Psoas muscle (tissue), 8 donors: ENCODE data around the gene INHBB. TPM values are rescaled to one million over a fixed set of nuclear protein-coding genes. Genes with fewer than 3 reads are reported as not detected.

ENCODE experiments used
- ATAC-seq, 4 donors: fragments of 200-7000 bp; cut with Tn5 transposase; one replicate each; pipeline ENCODE4 v1.9.1; 2020; ENCODE audit warnings: moderate library complexity in 3 of 4, mild to moderate bottlenecking in 2 of 4
- DNase-seq, 2 donors: peaks; one replicate each; pipeline ENCODE4 v3.0.0-alpha.2; 2020
- H3K27ac ChIP-seq: fragments of 200-600 bp; one replicate; pipeline ENCODE4 v1.8.0; 2022
- H3K27me3 ChIP-seq, 3 donors: fragments of 200-600 bp in 1 of 3; one replicate each; pipeline versions ENCODE4 v1.6.1 to v1.8.0; 2013 to 2022; ENCODE audit warnings: low read length in 2 of 3, mild to moderate bottlenecking in 2 of 3, moderate library complexity in 1 of 3; ENCODE audit not compliant: insufficient read depth in 3 of 3
- H3K36me3 ChIP-seq, 2 donors: fragments of 200-600 bp in 1 of 2; one replicate each; pipeline versions ENCODE4 v1.6.1 to v1.8.0; 2013 to 2022; ENCODE audit warnings: low read depth in 1 of 2, mild to moderate bottlenecking in 1 of 2, moderate library complexity in 1 of 2; ENCODE audit not compliant: insufficient read depth in 1 of 2
- H3K4me1 ChIP-seq: fragments of 200-600 bp; one replicate; pipeline ENCODE4 v1.8.0; 2022
- H3K4me3 ChIP-seq: fragments of 200-600 bp; one replicate; pipeline ENCODE4 v1.8.0; 2022; ENCODE audit warnings: mild to moderate bottlenecking
- H3K9me3 ChIP-seq: fragments of 200-600 bp; one replicate; pipeline ENCODE4 v1.8.0; 2022
- CTCF ChIP-seq: fragments of 200-600 bp; IDR thresholded peaks from one replicate; pipeline ENCODE4 v1.8.0; 2022; ENCODE audit warnings: antibody characterized with exemption
- WGBS, 3 donors: extraction: QIAGEN DNeasy Blood & Tissue Kit; methylation state at CpG; one replicate each; pipeline versions ENCODE4 v1.1.6 to v1.1.7; 2013; 5-methylcytosine and 5-hydroxymethylcytosine counted together
- intact Hi-C, 2 donors: fragments of 100-400 bp; cut with DNase I; formaldehyde crosslinking; loops; one replicate each; pipeline versions ENCODE4 v1.11.0 to v1.14.2; 2022
- polyA plus RNA-seq, 3 donors: library from polyadenylated mRNA; stranded (reverse); fragments of 200-250 nt; gene quantifications; one replicate each; pipeline ENCODE4 v1.2.3, GENCODE V29; 2013
- total RNA-seq, 4 donors: library from RNA; stranded (reverse); fragmentation: NEBNext Ultra II Directional in 2 of 4; extraction: Animal tissue kit (Norgen Biotek cat#: 25700) in 2 of 4; gene quantifications; one replicate each; pipeline versions ENCODE4 v1.2.1 to v1.2.4, GENCODE V29; 2021 to 2023
- donor health status: healthy with polysubstance abuse.
- donor health status: DM: no; HTN: no; CAD: no; lungs with moderate emphysema.
- donor health status: Bipolar disorder and iron deficiency.
- donor health status: healthy.
- donor health status: DM: yes; HTN: yes; CAD: no.
- donor health status: DM: no; HTN: no; CAD: no.
- donor health status: DM: no; HTN: no; CAD: no.
- donor health status: DM: yes; HTN: yes; CAD: no.

The INHBB gene
- total and polyA plus RNA-seq, 7 donors: 2.9 to 20.0 (median 13.4) TPM

GRCh38 chr2:120312076-120312475 is 33.9 kb upstream of the INHBB start:
- DNase-seq (no peak), ATAC-seq (no peak)
- WGBS, 3 donors: 77 to 94% (median 92%) methylated on average over 6 of the region's 6 CpGs
- Histone ChIP-seq H3K9me3 (no peaks in the 10 kb centered on the region), H3K27ac (no peak overlapping the region), H3K27me3 (no peaks in the 10 kb centered on the region), H3K4me1 (peaks cover 7% of the 10 kb centered on the region), H3K36me3 (no peaks in the 10 kb centered on the region), H3K4me3 (no peak overlapping the region)
- intact Hi-C loops: loop anchor here in 1 of 2 donors (5.0 to 10.0 kb wide), 2 partner anchors 60 to 207 kb away; partner anchors contain the start of gene RALB
- TF ChIP-seq CTCF: no peak

- no peaks in the 10 kb centered on the region for H3K9me3 ChIP-seq
- H3K4me3 ChIP-seq: peak overlapping the region; percentile 60
- TF ChIP-seq CTCF: peak; percentile 82
- H3K27ac ChIP-seq: peak overlapping the region; percentile 11
- intact Hi-C loops: loop anchor here in 1 of 2 donors (1.0 to 10.0 kb wide), 3 partner anchors 61 to 208 kb away; partner anchors contain the start of gene RALB
- H3K36me3 ChIP-seq: no peaks in the 10 kb centered on the region
- H3K4me1 ChIP-seq: peaks cover 7% of the 10 kb centered on the region
- no peaks in the 10 kb centered on the region for H3K27me3 ChIP-seq
- ATAC-seq (peak; percentile 80 to 93 (median 89)), DNase-seq (peak; percentile 80 to 88)
- WGBS, 3 donors: 3 to 6% (median 3%) methylated on average over 36 to 38 of the region's 38 CpGs
These were observed 32.9 kb upstream of the INHBB start for GRCh38 chr2:120312860-120313694.

- intact Hi-C loops: loop anchor here in 1 of 2 donors (1.0 to 10.0 kb wide), 3 partner anchors 62 to 209 kb away; partner anchors contain the start of gene RALB
- peak; percentile 17 to 51 (median 26) for ATAC-seq
- no peak for DNase-seq
- no peak for TF ChIP-seq CTCF
- Histone ChIP-seq H3K27ac (peak overlapping the region; percentile 11), H3K4me3 (peak overlapping the region; percentile 60), H3K27me3 (no peaks in the 10 kb centered on the region), H3K36me3 (no peaks in the 10 kb centered on the region), H3K4me1 (peaks cover 7% of the 10 kb centered on the region), H3K9me3 (no peaks in the 10 kb centered on the region)
- 68 to 76% (median 69%) methylated on average over 39 of the region's 39 CpGs for WGBS, 3 donors
These were observed 32.0 kb upstream of the INHBB start for GRCh38 chr2:120313695-120314615.

- ATAC-seq (no peak), DNase-seq (no peak)
- WGBS, 3 donors: 81 to 84% (median 82%) methylated on average over 19 of the region's 19 CpGs
- H3K4me1 ChIP-seq: peaks cover 7% of the 10 kb centered on the region
- no peaks in the 10 kb centered on the region for H3K9me3 ChIP-seq
- no peaks in the 10 kb centered on the region for H3K36me3 ChIP-seq
- H3K4me3 ChIP-seq: no peak overlapping the region
- no peaks in the 10 kb centered on the region for H3K27me3 ChIP-seq
- TF ChIP-seq CTCF: no peak
- intact Hi-C loops: loop anchor here in 1 of 2 donors (5.0 to 10.0 kb wide), 2 partner anchors 63 to 210 kb away; partner anchors contain the start of gene RALB
- H3K27ac ChIP-seq: no peak overlapping the region
These were observed 31.1 kb upstream of the INHBB start for GRCh38 chr2:120314690-120315366.
